Mammary epithelial cell (primary cell): Measurements from ENCODE around the gene TAF1D.

ENCODE experiments used
- CTCF ChIP-seq, 2 donors: IDR thresholded peaks in 1 of 2; conservative IDR thresholded peaks in 1 of 2; 2 replicates each; pipeline ENCODE4 v1.5.1; 2011 to 2012; ENCODE audit warnings: inconsistent platforms in 2 of 2, low read length in 2 of 2, mild to moderate bottlenecking in 2 of 2, control low read depth in 1 of 2, low read depth in 1 of 2; ENCODE audit not compliant: insufficient read depth in 1 of 2; ENCODE audit errors: extremely low read depth in 1 of 2
- EZH2 ChIP-seq: IDR thresholded peaks from 2 replicates; pipeline ENCODE4 v1.6.1; 2012; ENCODE audit warnings: low read length, inconsistent platforms, borderline replicate concordance

GRCh38 chr11:93770160-93770559, 28.9 kb upstream of the TAF1D start:
- no peak for TF ChIP-seq CTCF (conservative IDR thresholded peaks at IDR 0.05 in 1 of 2, IDR thresholded peaks at IDR 0.05 in 1 of 2; ENCODE audit: extremely low read depth in 1 of 2, insufficient read depth in 1 of 2, low read depth in 1 of 2, low read length in 2 of 2)
- TF ChIP-seq EZH2, result no peak
